Activated naive CD4-positive, alpha-beta T cell treated with anti-CD3 and anti-CD28 coated beads, Interleukin-2, amount 10 ng/mL, durations not matched to agents 5 hours and 36 hours (primary cell): ENCODE results near the gene RIMOC1. TPM values are rescaled to one million over a fixed set of nuclear protein-coding genes. Genes with fewer than 3 reads are reported as not detected.

Source experiments
- total RNA-seq, 2 experiments: library from RNA; stranded (reverse); gene quantifications; one replicate each; pipeline ENCODE4 v1.2.3, GENCODE V29; 2021

The RIMOC1 gene
- total RNA-seq = 10 to 100 TPM; 26.4 to 28.1 TPM

GRCh38 chr5:41903892-41904799, at the start of gene RIMOC1:
Gene RIMOC1, plus strand, starts transcription at chr5:41904344. Its CDS starts 24 bp downstream, at chr5:41904368.

DNA sequence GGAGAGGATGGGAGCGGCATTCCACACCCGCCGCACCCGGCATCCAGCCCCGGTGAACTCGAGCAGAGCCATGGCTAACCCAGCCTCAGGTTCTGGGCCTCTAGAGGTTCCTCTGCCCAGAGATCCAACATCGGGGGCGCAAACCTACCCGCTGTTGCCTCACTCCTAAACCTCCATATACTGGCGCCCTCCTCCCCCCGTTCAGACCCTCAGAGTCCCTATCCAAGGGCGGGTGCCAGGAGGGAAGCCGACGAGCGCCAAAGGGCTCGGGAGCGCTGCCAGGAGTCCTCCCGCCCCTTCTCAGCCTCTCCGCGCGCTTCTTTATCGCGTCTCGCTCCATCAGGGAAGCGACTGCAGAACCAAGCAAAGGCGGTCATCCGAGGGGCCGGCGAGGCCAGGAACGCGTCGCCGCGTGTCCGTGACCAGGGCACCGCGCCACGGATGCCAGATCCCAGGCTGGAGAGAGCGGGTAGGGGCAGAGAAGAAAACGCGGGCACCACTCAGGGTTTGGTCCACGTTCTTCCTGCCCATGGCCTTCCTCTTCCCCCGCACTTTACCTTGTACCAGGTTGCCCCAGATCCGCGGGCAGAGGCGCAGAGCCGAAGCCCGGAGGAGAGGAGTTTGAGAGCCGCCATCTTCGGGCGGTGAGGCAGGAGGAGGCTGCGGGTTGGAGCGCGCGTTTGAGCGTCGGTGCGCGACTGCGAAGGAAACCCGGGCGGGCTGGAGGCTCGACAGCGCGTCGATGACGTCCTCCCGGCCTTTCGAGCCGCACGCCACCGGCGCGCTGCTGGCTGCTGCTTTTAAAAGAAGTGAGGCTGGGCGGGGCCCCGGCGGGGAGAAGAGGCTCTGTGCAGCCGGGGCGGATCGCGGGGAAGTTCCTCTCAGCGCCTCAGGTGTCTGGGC, 34.2 kb upstream of the RIMOC1 start, which contains the start of gene OXCT1:
Gene OXCT1 (minus strand): TSS at position 702 of the 903 bp plus-strand sequence. CDS start 67 bp downstream, at position 635.

GRCh38 chr5:41924872-41925554, 20.9 kb downstream of the RIMOC1 start, which contains the start of gene FBXO4:
Gene FBXO4, plus strand, starts transcription at chr5:41925281. Its CDS starts 29 bp downstream, at chr5:41925310.

Other genes starting within 250 kb of the RIMOC1 start
- 10 to 100 TPM; 47.1 to 49.3 TPM for gene OXCT1, start 33.9 kb upstream of the RIMOC1 start, total RNA-seq
- gene FBXO4, start 20.9 kb downstream of the RIMOC1 start, total RNA-seq = 10 to 100 TPM; 12.6 to 13.5 TPM